GM23338 (cell line): ENCODE results near the gene RIPK1. TPM values are rescaled to one million over a fixed set of nuclear protein-coding genes. Genes with fewer than 3 reads are reported as not detected.

ENCODE experiments used
- ATAC-seq: fragments of 200-7000 bp; cut with Tn5 transposase; 3 replicates; pipeline ENCODE4 v1.9.1; 2020
- DNase-seq: peaks from one replicate; pipeline ENCODE4 v3.0.0-alpha.2; 2015; ENCODE audit warnings: low spot score
- H2AFZ ChIP-seq: fragments of 200-600 bp; sonication (generic); 2 replicates; pipeline ENCODE4 v1.8.0; 2016; ENCODE audit warnings: antibody characterized with exemption, mild to moderate bottlenecking, moderate library complexity
- H3F3A ChIP-seq: fragments of 200-600 bp; sonication (generic); replicated peaks from 2 replicates; pipeline ENCODE4 v1.8.0; 2017; ENCODE audit warnings: antibody characterized with exemption, mixed run types, low read depth
- H3K27ac ChIP-seq: fragments of 200-600 bp; sonication (generic); 2 replicates; pipeline ENCODE4 v1.6.1; 2016; ENCODE audit warnings: low read depth
- H3K27me3 ChIP-seq: fragments of 200-600 bp; sonication (generic); 2 replicates; pipeline ENCODE4 v1.8.0; 2016; ENCODE audit warnings: mild to moderate bottlenecking, mixed run types, moderate library complexity; ENCODE audit not compliant: insufficient read depth
- H3K36me3 ChIP-seq: fragments of 200-600 bp; sonication (generic); 2 replicates; pipeline ENCODE4 v1.8.0; 2016; ENCODE audit warnings: mild to moderate bottlenecking; ENCODE audit not compliant: insufficient read depth
- H3K4me1 ChIP-seq: fragments of 200-600 bp; sonication (generic); 2 replicates; pipeline ENCODE4 v1.8.0; 2016; ENCODE audit warnings: mild to moderate bottlenecking, moderate library complexity; ENCODE audit not compliant: insufficient read depth
- H3K4me2 ChIP-seq: fragments of 200-600 bp; sonication (generic); 2 replicates; pipeline ENCODE4 v1.7.1; 2017; ENCODE audit warnings: mixed run types
- H3K4me3 ChIP-seq: fragments of 200-600 bp; sonication (generic); 2 replicates; pipeline ENCODE4 v1.6.1; 2016; ENCODE audit warnings: mixed run types
- H3K79me2 ChIP-seq: fragments of 200-600 bp; sonication (generic); replicated peaks from 2 replicates; pipeline ENCODE4 v1.8.0; 2017; ENCODE audit warnings: mild to moderate bottlenecking; ENCODE audit not compliant: insufficient read depth
- H3K9me2 ChIP-seq: fragments of 200-600 bp; sonication (generic); 2 replicates; pipeline ENCODE4 v1.8.0; 2017; ENCODE audit not compliant: insufficient read depth
- H4K20me1 ChIP-seq: fragments of 200-600 bp; sonication (generic); replicated peaks from 2 replicates; pipeline ENCODE4 v1.8.0; 2017; ENCODE audit warnings: mild to moderate bottlenecking; ENCODE audit not compliant: insufficient read depth
- H3K27ac Mint-ChIP-seq: 2 replicates; pipeline ENCODE4 v1.8.0; 2020; ENCODE audit warnings: inconsistent platforms, mild to moderate bottlenecking, moderate library complexity, mixed read lengths
- H3K27me3 Mint-ChIP-seq: 3 replicates; pipeline ENCODE4 v1.8.0; 2022; ENCODE audit warnings: low read depth, mild to moderate bottlenecking, moderate library complexity, mixed read lengths, inconsistent platforms; ENCODE audit not compliant: insufficient read depth, poor library complexity
- H3K36me3 Mint-ChIP-seq: 3 replicates; pipeline ENCODE4 v1.8.0; 2021; ENCODE audit warnings: low read depth, mild to moderate bottlenecking, inconsistent platforms, moderate library complexity, mixed read lengths
- H3K4me1 Mint-ChIP-seq: 3 replicates; pipeline ENCODE4 v1.8.0; 2020; ENCODE audit warnings: mild to moderate bottlenecking, inconsistent platforms, mixed read lengths
- H3K4me3 Mint-ChIP-seq: 3 replicates; pipeline ENCODE4 v1.8.0; 2021; ENCODE audit warnings: moderate library complexity, mild to moderate bottlenecking, inconsistent platforms, mixed read lengths
- H3K9me3 Mint-ChIP-seq: 3 replicates; pipeline ENCODE4 v1.8.0; 2020; ENCODE audit warnings: moderate library complexity, mild to moderate bottlenecking, inconsistent platforms, mixed read lengths
- CREB1 ChIP-seq: fragments of 250-450 bp; sonication (Bioruptor Pico); IDR thresholded peaks from 2 replicates; pipeline ENCODE4 v1.5.0; 2020; ENCODE audit warnings: low read depth, mild to moderate bottlenecking, moderate library complexity
- CTCF ChIP-seq, 2 experiments: fragments of 200-600 bp in 1 of 2; sonication (generic) in 1 of 2; conservative IDR thresholded peaks; 2 replicates each; pipeline versions ENCODE4 v1.5.1 to v1.6.1; 2016 to 2017; ENCODE audit warnings: antibody characterized with exemption in 2 of 2, low read depth in 2 of 2, mild to moderate bottlenecking in 2 of 2, moderate library complexity in 1 of 2
- EZH2 ChIP-seq: fragments of 200-600 bp; sonication (generic); IDR thresholded peaks from one replicate; pipeline ENCODE4 v1.8.0; 2017; ENCODE audit warnings: antibody characterized with exemption, mild to moderate bottlenecking, low read depth; ENCODE audit not compliant: unreplicated experiment
- JUNB ChIP-seq: IDR thresholded peaks from one replicate; pipeline ENCODE4 v1.6.1; 2016; ENCODE audit warnings: antibody characterized with exemption; ENCODE audit not compliant: unreplicated experiment
- NANOG ChIP-seq: IDR thresholded peaks from 2 replicates; pipeline ENCODE4 v1.6.1; 2016; ENCODE audit warnings: antibody characterized with exemption, borderline replicate concordance
- POLR2AphosphoS5 ChIP-seq: IDR thresholded peaks from 2 replicates; pipeline ENCODE4 v1.6.1; 2016; ENCODE audit warnings: antibody characterized with exemption, low read depth
- REST ChIP-seq: IDR thresholded peaks from one replicate; pipeline ENCODE4 v1.6.1; 2018; ENCODE audit warnings: antibody characterized with exemption; ENCODE audit not compliant: unreplicated experiment
- STAT1 ChIP-seq: IDR thresholded peaks from one replicate; pipeline ENCODE4 v1.6.1; 2016; ENCODE audit warnings: antibody characterized with exemption; ENCODE audit not compliant: unreplicated experiment
- ZNF114 ChIP-seq: fragments of 250-450 bp; sonication (Bioruptor Pico); IDR thresholded peaks from 2 replicates; pipeline ENCODE4 v1.5.0; 2020; ENCODE audit warnings: mild to moderate bottlenecking, moderate library complexity
- ZNF331 ChIP-seq: fragments of 250-450 bp; sonication (Bioruptor Pico); IDR thresholded peaks from 2 replicates; pipeline ENCODE4 v1.5.0; 2020; ENCODE audit warnings: low read depth, mild to moderate bottlenecking, moderate library complexity
- ZNF462 ChIP-seq: fragments of 250-450 bp; sonication (Bioruptor Pico); IDR thresholded peaks from 2 replicates; pipeline ENCODE4 v1.5.0; 2020; ENCODE audit warnings: mild to moderate bottlenecking, moderate library complexity
- polyA plus RNA-seq: library from polyadenylated mRNA; unstranded; fragments of >200 nt; fragmentation: Nextera tagmentation; extraction: Ambion mirVana; gene quantifications from 2 replicates; pipeline ENCODE4 v1.2.1, GENCODE V29; 2016
- total RNA-seq: library from RNA; depleted of rRNA; stranded (reverse); fragments of >200 nt; shearing (Covaris generic); gene quantifications from 2 replicates; pipeline ENCODE4 v1.2.3, GENCODE V29; 2014

RIPK1 gene
- total and polyA plus RNA-seq, 2 experiments from 2014 or later: 5.7 to 19.4 TPM

DNA sequence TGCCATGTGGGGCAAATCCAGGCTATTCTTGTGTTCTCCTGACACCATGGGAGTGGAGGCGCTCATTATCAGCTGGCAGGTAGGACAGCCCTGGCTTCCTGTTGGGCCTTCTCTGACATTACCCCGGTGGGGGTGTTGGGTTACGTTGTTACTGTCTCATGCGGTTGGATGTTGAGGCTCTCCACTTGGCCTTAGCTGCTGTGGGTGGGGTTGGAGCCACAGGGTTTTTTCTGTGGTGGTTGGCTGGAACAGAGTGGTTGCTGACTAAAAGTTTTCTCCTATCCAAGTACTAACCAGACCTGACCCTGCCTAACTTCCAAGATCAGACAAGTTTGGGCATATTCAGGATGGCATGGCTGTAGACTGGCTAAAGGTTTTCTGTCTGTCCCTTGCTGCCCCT is 20.2 kb downstream of the RIPK1 start:
- no peak for ATAC-seq
- Histone ChIP-seq H3F3A (peaks cover 19% of the 10 kb centered on the region), H2AFZ (no peak overlapping the region), H3K4me1 (no peaks in the 10 kb centered on the region), H3K4me2 (no peak overlapping the region), H3K36me3 (peaks cover 65% of the 10 kb centered on the region), H3K27me3 (no peaks in the 10 kb centered on the region), H3K4me3 (no peak overlapping the region), H3K27ac (no peak overlapping the region), H4K20me1 (no peaks in the 10 kb centered on the region), H3K79me2 (no peaks in the 10 kb centered on the region), H3K9me2 (no peaks in the 10 kb centered on the region)
- TF ChIP-seq CTCF (conservative IDR thresholded peaks at IDR 0.05; ENCODE audit: low read depth in 2 of 2) (no peak), STAT1 (no peak), REST (no peak), ZNF462 (no peak), CREB1 (CRISPR knock-in tag) (no peak), EZH2 (no peak), POLR2AphosphoS5 (no peak), ZNF114 (CRISPR knock-in tag) (no peak), NANOG (no peak), ZNF331 (CRISPR knock-in tag) (no peak), JUNB (no peak)
- peaks cover 18% of the 10 kb centered on the region for H3K27me3 Mint-ChIP-seq
- peaks cover 73% of the 10 kb centered on the region for H3K36me3 Mint-ChIP-seq
- H3K9me3 Mint-ChIP-seq: peaks cover 68% of the 10 kb centered on the region
- H3K4me3 Mint-ChIP-seq: no peak overlapping the region
- DNase-seq: no peak
- H3K4me1 Mint-ChIP-seq: no peaks in the 10 kb centered on the region; the same call in 2 of the 3 replicates
- no peak overlapping the region for H3K27ac Mint-ChIP-seq
